ENCODE data around the gene GRIP2. TPM values are rescaled to one million over a fixed set of nuclear protein-coding genes. Genes with fewer than 3 reads are reported as not detected.

GRIP2 gene
- total and polyA plus RNA-seq, 9 of the 15 experiments (the other 6 are each of a cell fraction or from before 2014, with no cell fraction given): 0.01 TPM; not detected in 7

DNA sequence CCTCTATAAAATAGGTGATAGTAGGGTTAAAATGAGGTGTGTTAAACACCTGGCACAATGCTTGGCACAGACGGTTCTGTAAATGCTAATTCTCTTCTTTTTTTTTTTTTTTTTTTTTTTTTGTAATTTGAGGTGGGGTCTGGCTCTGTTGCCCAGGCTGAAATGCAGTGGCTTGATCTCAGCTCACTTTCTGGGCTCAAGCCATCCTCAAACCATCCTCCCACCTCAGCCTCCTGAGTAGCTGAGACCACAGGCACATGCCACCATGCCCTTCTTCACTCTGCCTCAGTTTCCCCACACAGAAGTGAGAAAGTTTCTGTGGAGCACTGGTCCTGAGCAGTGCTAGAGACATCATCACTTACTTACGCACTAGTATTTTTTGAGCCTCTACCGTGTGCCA, 80.4 kb downstream of the GRIP2 start:
- FAIRE-seq (no peak), DNase-seq (ENCODE audit: extremely low read depth in 1 of 4, low spot score in 3 of 4) (no peak), ATAC-seq (no peak)
- in situ Hi-C loops (cut with MboI): loop anchor here (5.0 kb wide), 1 partner anchor 257 kb away; no protein-coding TSS in a partner anchor
- peak; percentile 93 for TF ChIP-seq ZNF121 (CRISPR knock-in tag; conservative IDR thresholded peaks at IDR 0.05)
- TF ChIP-seq, protein P1, sequence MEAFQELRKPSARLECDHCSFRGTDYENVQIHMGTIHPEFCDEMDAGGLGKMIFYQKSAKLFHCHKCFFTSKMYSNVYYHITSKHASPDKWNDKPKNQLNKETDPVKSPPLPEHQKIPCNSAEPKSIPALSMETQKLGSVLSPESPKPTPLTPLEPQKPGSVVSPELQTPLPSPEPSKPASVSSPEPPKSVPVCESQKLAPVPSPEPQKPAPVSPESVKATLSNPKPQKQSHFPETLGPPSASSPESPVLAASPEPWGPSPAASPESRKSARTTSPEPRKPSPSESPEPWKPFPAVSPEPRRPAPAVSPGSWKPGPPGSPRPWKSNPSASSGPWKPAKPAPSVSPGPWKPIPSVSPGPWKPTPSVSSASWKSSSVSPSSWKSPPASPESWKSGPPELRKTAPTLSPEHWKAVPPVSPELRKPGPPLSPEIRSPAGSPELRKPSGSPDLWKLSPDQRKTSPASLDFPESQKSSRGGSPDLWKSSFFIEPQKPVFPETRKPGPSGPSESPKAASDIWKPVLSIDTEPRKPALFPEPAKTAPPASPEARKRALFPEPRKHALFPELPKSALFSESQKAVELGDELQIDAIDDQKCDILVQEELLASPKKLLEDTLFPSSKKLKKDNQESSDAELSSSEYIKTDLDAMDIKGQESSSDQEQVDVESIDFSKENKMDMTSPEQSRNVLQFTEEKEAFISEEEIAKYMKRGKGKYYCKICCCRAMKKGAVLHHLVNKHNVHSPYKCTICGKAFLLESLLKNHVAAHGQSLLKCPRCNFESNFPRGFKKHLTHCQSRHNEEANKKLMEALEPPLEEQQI (IDR thresholded peaks at IDR 0.05): no peak
- Histone ChIP-seq H3K27ac (ENCODE audit: extremely low read depth, low read depth, low read length) (no peak overlapping the region), H3K9me1 (ENCODE audit: control insufficient read depth, insufficient read depth, low read length) (peaks cover 3% of the 10 kb centered on the region), H3K79me2 (ENCODE audit: control insufficient read depth, insufficient read depth, low read length) (no peaks in the 10 kb centered on the region), H3K4me1 (replicated peaks in 1 of 2; ENCODE audit: control insufficient read depth in 2 of 2, insufficient read depth in 2 of 2, low read length in 2 of 2) (peaks cover 9 to 12% of the 10 kb centered on the region in 2 experiments; a peak in 3 of 5 replicates), H3K27me3 (ENCODE audit: control insufficient read depth in 2 of 2, insufficient read depth in 2 of 2, low read length in 2 of 2) (no peaks in the 10 kb centered on the region), H3K4me3 (no peak overlapping the region), H3K36me3 (ENCODE audit: control insufficient read depth, insufficient read depth, low read length) (peaks cover 100% of the 10 kb centered on the region), H3K4me2 (ENCODE audit: insufficient read depth, low read length) (no peak overlapping the region), H2AFZ (ENCODE audit: low read depth, low read length) (no peak overlapping the region), H4K20me1 (replicated peaks; ENCODE audit: control insufficient read depth, insufficient read depth, low read length) (no peaks in the 10 kb centered on the region), H3K9me3 (replicated peaks; ENCODE audit: control insufficient read depth, insufficient read depth, low read depth, low read length) (no peaks in the 10 kb centered on the region), H3K9ac (ENCODE audit: insufficient read depth in 1 of 2, low read depth in 2 of 2, low read length in 2 of 2) (no peak overlapping the region)
- ChIA-PET CTCF (ENCODE audit: low intra/inter-chr PET ratio) (interaction anchor here (4.4 to 4.7 kb wide), 2 partner anchors 199 to 256 kb away, joined by 55 to 69 read pairs; no protein-coding TSS in a partner anchor), POLR2A (interaction anchor here (0.8 to 1.2 kb wide), 2 partner anchors 9 to 34 kb away, joined by 3 to 4 read pairs; no protein-coding TSS in a partner anchor)
- no TSS peak for BruUV-seq (replicated peaks)
- intact Hi-C loops (cut with micrococcal nuclease): loop anchor here (2.0 to 10.0 kb wide), 3 partner anchors 57 to 565 kb away; partner anchors contain the start of gene SLC6A6
- 62% methylated on average over 3 of the region's 3 CpGs for WGBS (ENCODE audit: insufficient coverage, low coverage, missing lambda C conversion rate)

Data from K562 (cell line).